HPDE6-E6E7 (cell line): ENCODE results near the gene BCAS1.

Experiments
- DNase-seq: peaks from one replicate; pipeline ENCODE4 v3.0.0; 2011; ENCODE audit warnings: missing footprints; ENCODE audit errors: extremely low spot score

BCAS1 gene

GRCh38 chr20:54048891-54049545 is 21.4 kb downstream of the BCAS1 start:
- DNase-seq: no peak

- no peak for DNase-seq
Measured at GRCh38 chr20:54048481-54048880, 21.9 kb downstream of the BCAS1 start.

GRCh38 chr20:54047720-54048119 is 22.7 kb downstream of the BCAS1 start:
- DNase-seq: no peak

- DNase-seq: no peak
Measured at GRCh38 chr20:54047048-54047447, 23.3 kb downstream of the BCAS1 start.

GRCh38 chr20:54044156-54044555 is 26.2 kb downstream of the BCAS1 start:
- peak; percentile 64 for DNase-seq

- no peak for DNase-seq
Measured at GRCh38 chr20:54043076-54043967, 27.1 kb downstream of the BCAS1 start.

- DNase-seq: no peak
Measured at GRCh38 chr20:54042021-54042420, 28.4 kb downstream of the BCAS1 start.

GRCh38 chr20:54041336-54041735 is 29.1 kb downstream of the BCAS1 start:
- DNase-seq: no peak

GRCh38 chr20:54040531-54040930 is 29.9 kb downstream of the BCAS1 start:
- DNase-seq: no peak

GRCh38 chr20:54038961-54039360 is 31.4 kb downstream of the BCAS1 start:
- DNase-seq: no peak

- no peak for DNase-seq
Measured at GRCh38 chr20:54037525-54037924, 32.9 kb downstream of the BCAS1 start.

GRCh38 chr20:54029643-54030042 is 40.8 kb downstream of the BCAS1 start:
- DNase-seq: no peak

- no peak for DNase-seq
Measured at GRCh38 chr20:54029176-54029575, 41.2 kb downstream of the BCAS1 start.

GRCh38 chr20:54028276-54029011 is 42.0 kb downstream of the BCAS1 start:
- DNase-seq: no peak

GRCh38 chr20:54027704-54028103 is 42.7 kb downstream of the BCAS1 start:
- DNase-seq: no peak

GRCh38 chr20:54026295-54027064 is 43.9 kb downstream of the BCAS1 start:
- DNase-seq: no peak

GRCh38 chr20:54025251-54025771 is 45.1 kb downstream of the BCAS1 start:
- DNase-seq: no peak

- DNase-seq: no peak
Measured at GRCh38 chr20:54023406-54023805, 47.0 kb downstream of the BCAS1 start.

- no peak for DNase-seq
Measured at GRCh38 chr20:54021446-54022235, 48.8 kb downstream of the BCAS1 start.

- no peak for DNase-seq
Measured at GRCh38 chr20:54020868-54021267, 49.5 kb downstream of the BCAS1 start.

- no peak for DNase-seq
Measured at GRCh38 chr20:54020348-54020747, 50.0 kb downstream of the BCAS1 start.
